Panc1 (cell line): ENCODE measurements around the gene A2M. TPM values are rescaled to one million over a fixed set of nuclear protein-coding genes. Genes with fewer than 3 reads are reported as not detected.

ENCODE experiments used
- ATAC-seq: fragments of 200-7000 bp; cut with Tn5 transposase; 2 replicates; pipeline ENCODE4 v1.9.1; 2020; ENCODE audit warnings: mild to moderate bottlenecking, moderate library complexity
- BruUV-seq: library from RNA; stranded (reverse); fragments of 400-500 nt; replicated peaks from 2 replicates; lab custom pipeline; 2021; lab: Mats Ljungman, UMichigan
- CTCF ChIA-PET: fragments of 300-600 bp; sonication (Branson Sonifier 250); formaldehyde crosslinking; loops from one replicate; lab custom pipeline; 2022; ENCODE audit warnings: antibody characterized with exemption; lab: Charles Lee
- POLR2A ChIA-PET: fragments of 300-600 bp; sonication (Branson Sonifier 250); formaldehyde crosslinking; loops from one replicate; lab custom pipeline; 2022; ENCODE audit warnings: antibody characterized with exemption; lab: Charles Lee
- DNase-seq: peaks from one replicate; pipeline ENCODE4 v3.0.0-alpha.2; 2010; ENCODE audit warnings: low read depth, low spot score
- H3K27ac ChIP-seq: 2 replicates; pipeline ENCODE4 v1.5.1; 2011; ENCODE audit warnings: mild to moderate bottlenecking, low read length, inconsistent platforms
- H3K27me3 ChIP-seq: fragments of 200-500 bp; sonication (Bioruptor generic); 2 replicates; pipeline ENCODE4 v1.6.0; 2014; ENCODE audit warnings: low read length, inconsistent platforms; ENCODE audit not compliant: control insufficient read depth, insufficient read depth
- H3K36me3 ChIP-seq: fragments of 200-500 bp; sonication (Bioruptor generic); 2 replicates; pipeline ENCODE4 v1.5.1; 2014; ENCODE audit warnings: inconsistent platforms, mild to moderate bottlenecking, low read length, moderate library complexity; ENCODE audit not compliant: control insufficient read depth, insufficient read depth
- H3K4me1 ChIP-seq: 2 replicates; pipeline ENCODE4 v1.5.1; 2011; ENCODE audit warnings: inconsistent platforms, mild to moderate bottlenecking, low read length, moderate library complexity; ENCODE audit not compliant: control insufficient read depth, insufficient read depth
- H3K4me3 ChIP-seq, 2 experiments: 2 replicates each; pipeline ENCODE4 v1.5.1; 2011 to 2012; ENCODE audit warnings: low read depth in 2 of 2, low read length in 2 of 2, mild to moderate bottlenecking in 2 of 2, inconsistent platforms in 1 of 2, moderate library complexity in 1 of 2
- H3K9me3 ChIP-seq: fragments of 200-500 bp; sonication (Bioruptor generic); 2 replicates; pipeline ENCODE4 v1.5.1; 2014; ENCODE audit warnings: low read depth, mild to moderate bottlenecking, inconsistent platforms, low read length, moderate library complexity; ENCODE audit not compliant: control insufficient read depth, insufficient read depth
- POLR2AphosphoS5 ChIP-seq: IDR thresholded peaks from 2 replicates; pipeline ENCODE4 v1.6.1; 2012; ENCODE audit warnings: mild to moderate bottlenecking, low read depth, low read length, moderate library complexity
- SIN3A ChIP-seq: IDR thresholded peaks from 2 replicates; pipeline ENCODE4 v1.6.1; 2012; ENCODE audit warnings: low read depth, mild to moderate bottlenecking, low read length, moderate library complexity, borderline replicate concordance; ENCODE audit not compliant: insufficient read depth
- TCF7L2 ChIP-seq: IDR thresholded peaks from 2 replicates; pipeline ENCODE4 v1.6.1; 2011; ENCODE audit warnings: mild to moderate bottlenecking, low read depth, low read length, inconsistent platforms
- in situ Hi-C: cut with HindIII; loops from 2 replicates; pipeline ENCODE4 v1.10.0; 2016; ENCODE audit warnings: low sequenced_read_pairs, low pct_unique_long_range_greater_than_20kb
- intact Hi-C: fragments of 100-400 bp; cut with micrococcal nuclease; formaldehyde crosslinking; loops from one replicate; pipeline ENCODE4 v1.10.0; 2022; ENCODE audit not compliant: unreplicated experiment
- total RNA-seq: library from RNA; stranded (reverse); gene quantifications from one replicate; pipeline ENCODE4 v1.2.1, GENCODE V29; 2021; ENCODE audit not compliant: unreplicated experiment
- TF ChIP-seq, protein P1 (sequence below): fragments of 450-650 bp; IDR thresholded peaks from 2 replicates; pipeline ENCODE4 v1.5.1; 2017; ENCODE audit warnings: mild to moderate bottlenecking
- TF ChIP-seq, protein P2 (sequence below), 2 experiments: IDR thresholded peaks; 2 replicates each; pipeline ENCODE4 v1.6.1; 2011 to 2012; ENCODE audit warnings: low read depth in 2 of 2, control low read depth in 1 of 2, low read length in 1 of 2, mild to moderate bottlenecking in 1 of 2, moderate library complexity in 1 of 2; ENCODE audit not compliant: insufficient read depth in 1 of 2

A2M gene
- total RNA-seq, 1 experiment from 2014 or later: 2.1 TPM

GRCh38 chr12:9109213-9109522 is 6.6 kb downstream of the A2M start:
- ChIA-PET CTCF (no interaction called here), POLR2A (no interaction called here)
- Histone ChIP-seq H3K36me3 (no peaks in the 10 kb centered on the region), H3K4me1 (no peaks in the 10 kb centered on the region), H3K27ac (no peak overlapping the region), H3K27me3 (no peaks in the 10 kb centered on the region), H3K9me3 (no peaks in the 10 kb centered on the region), H3K4me3 (no peak overlapping the region)
- no peak for ATAC-seq
- intact Hi-C loops (no loop called here), in situ Hi-C loops (no loop called here)
- no peak for TF ChIP-seq SIN3A
- BruUV-seq: no TSS peak
- DNase-seq: no peak

GRCh38 chr12:9108504-9109212 is 7.1 kb downstream of the A2M start:
- BruUV-seq: no TSS peak
- DNase-seq: no peak
- Histone ChIP-seq H3K9me3 (no peaks in the 10 kb centered on the region), H3K27ac (no peak overlapping the region), H3K36me3 (no peaks in the 10 kb centered on the region), H3K27me3 (no peaks in the 10 kb centered on the region), H3K4me1 (no peaks in the 10 kb centered on the region), H3K4me3 (no peak overlapping the region)
- in situ Hi-C loops: no loop called here
- TF ChIP-seq, protein P1, sequence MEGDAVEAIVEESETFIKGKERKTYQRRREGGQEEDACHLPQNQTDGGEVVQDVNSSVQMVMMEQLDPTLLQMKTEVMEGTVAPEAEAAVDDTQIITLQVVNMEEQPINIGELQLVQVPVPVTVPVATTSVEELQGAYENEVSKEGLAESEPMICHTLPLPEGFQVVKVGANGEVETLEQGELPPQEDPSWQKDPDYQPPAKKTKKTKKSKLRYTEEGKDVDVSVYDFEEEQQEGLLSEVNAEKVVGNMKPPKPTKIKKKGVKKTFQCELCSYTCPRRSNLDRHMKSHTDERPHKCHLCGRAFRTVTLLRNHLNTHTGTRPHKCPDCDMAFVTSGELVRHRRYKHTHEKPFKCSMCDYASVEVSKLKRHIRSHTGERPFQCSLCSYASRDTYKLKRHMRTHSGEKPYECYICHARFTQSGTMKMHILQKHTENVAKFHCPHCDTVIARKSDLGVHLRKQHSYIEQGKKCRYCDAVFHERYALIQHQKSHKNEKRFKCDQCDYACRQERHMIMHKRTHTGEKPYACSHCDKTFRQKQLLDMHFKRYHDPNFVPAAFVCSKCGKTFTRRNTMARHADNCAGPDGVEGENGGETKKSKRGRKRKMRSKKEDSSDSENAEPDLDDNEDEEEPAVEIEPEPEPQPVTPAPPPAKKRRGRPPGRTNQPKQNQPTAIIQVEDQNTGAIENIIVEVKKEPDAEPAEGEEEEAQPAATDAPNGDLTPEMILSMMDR: no peak
- no peak for TF ChIP-seq TCF7L2
- TF ChIP-seq SIN3A: no peak
- TF ChIP-seq, protein P2, sequence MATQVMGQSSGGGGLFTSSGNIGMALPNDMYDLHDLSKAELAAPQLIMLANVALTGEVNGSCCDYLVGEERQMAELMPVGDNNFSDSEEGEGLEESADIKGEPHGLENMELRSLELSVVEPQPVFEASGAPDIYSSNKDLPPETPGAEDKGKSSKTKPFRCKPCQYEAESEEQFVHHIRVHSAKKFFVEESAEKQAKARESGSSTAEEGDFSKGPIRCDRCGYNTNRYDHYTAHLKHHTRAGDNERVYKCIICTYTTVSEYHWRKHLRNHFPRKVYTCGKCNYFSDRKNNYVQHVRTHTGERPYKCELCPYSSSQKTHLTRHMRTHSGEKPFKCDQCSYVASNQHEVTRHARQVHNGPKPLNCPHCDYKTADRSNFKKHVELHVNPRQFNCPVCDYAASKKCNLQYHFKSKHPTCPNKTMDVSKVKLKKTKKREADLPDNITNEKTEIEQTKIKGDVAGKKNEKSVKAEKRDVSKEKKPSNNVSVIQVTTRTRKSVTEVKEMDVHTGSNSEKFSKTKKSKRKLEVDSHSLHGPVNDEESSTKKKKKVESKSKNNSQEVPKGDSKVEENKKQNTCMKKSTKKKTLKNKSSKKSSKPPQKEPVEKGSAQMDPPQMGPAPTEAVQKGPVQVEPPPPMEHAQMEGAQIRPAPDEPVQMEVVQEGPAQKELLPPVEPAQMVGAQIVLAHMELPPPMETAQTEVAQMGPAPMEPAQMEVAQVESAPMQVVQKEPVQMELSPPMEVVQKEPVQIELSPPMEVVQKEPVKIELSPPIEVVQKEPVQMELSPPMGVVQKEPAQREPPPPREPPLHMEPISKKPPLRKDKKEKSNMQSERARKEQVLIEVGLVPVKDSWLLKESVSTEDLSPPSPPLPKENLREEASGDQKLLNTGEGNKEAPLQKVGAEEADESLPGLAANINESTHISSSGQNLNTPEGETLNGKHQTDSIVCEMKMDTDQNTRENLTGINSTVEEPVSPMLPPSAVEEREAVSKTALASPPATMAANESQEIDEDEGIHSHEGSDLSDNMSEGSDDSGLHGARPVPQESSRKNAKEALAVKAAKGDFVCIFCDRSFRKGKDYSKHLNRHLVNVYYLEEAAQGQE (IDR thresholded peaks at IDR 0.05; ENCODE audit: insufficient read depth in 1 of 2, low read depth in 2 of 2, low read length in 1 of 2): no peak
- TF ChIP-seq POLR2AphosphoS5: no peak
- CTCF ChIA-PET: no interaction called here
- no peak for ATAC-seq
- intact Hi-C loops: no loop called here
- POLR2A ChIA-PET: no interaction called here

GRCh38 chr12:9107542-9107873 is 8.2 kb downstream of the A2M start:
- H3K4me1 ChIP-seq: no peaks in the 10 kb centered on the region
- no TSS peak for BruUV-seq
- ChIA-PET POLR2A (no interaction called here), CTCF (no interaction called here)
- TF ChIP-seq, protein P1: no peak
- no peak for TF ChIP-seq SIN3A
- TF ChIP-seq POLR2AphosphoS5: no peak
- TF ChIP-seq TCF7L2: no peak
- TF ChIP-seq, protein P2 (IDR thresholded peaks at IDR 0.05; ENCODE audit: insufficient read depth in 1 of 2, low read depth in 2 of 2, low read length in 1 of 2): no peak
- H3K36me3 ChIP-seq: no peaks in the 10 kb centered on the region
- no peaks in the 10 kb centered on the region for H3K27me3 ChIP-seq
- H3K9me3 ChIP-seq: no peaks in the 10 kb centered on the region
- intact Hi-C loops: no loop called here
- DNase-seq (no peak), ATAC-seq (no peak)
- H3K4me3 ChIP-seq: no peak overlapping the region
- in situ Hi-C loops: no loop called here
- no peak overlapping the region for H3K27ac ChIP-seq
